ENCODE results near the gene PPP1R7. TPM values are rescaled to one million over a fixed set of nuclear protein-coding genes. Genes with fewer than 3 reads are reported as not detected.

Gene PPP1R7
- total RNA-seq, 4 donors from 2014 or later, result 37.8 to 104 (median 44.4) TPM

- no peaks in the 10 kb centered on the region for H3K9me3 ChIP-seq
- H3K4me3 ChIP-seq, result no peak overlapping the region
- TF ChIP-seq POLR2AphosphoS5 (IDR thresholded peaks at IDR 0.05), result no peak
- peaks cover 8% of the 10 kb centered on the region for H3K36me3 ChIP-seq
- peak in 1 of 2 donors; percentile 51 for DNase-seq (ENCODE audit: low spot score in 2 of 2)
- H3K27ac ChIP-seq, result no peak overlapping the region
- H3K27me3 ChIP-seq, result no peaks in the 10 kb centered on the region
- H3K4me1 ChIP-seq, result peaks cover 5% of the 10 kb centered on the region
- WGBS, result 95% methylated on average over 8 of the region's 8 CpGs
Measured at GRCh38 chr2:241128266-241128665, 22.0 kb upstream of the PPP1R7 start.

- TF ChIP-seq EP300 (IDR thresholded peaks at IDR 0.05) (no peak), POLR2A (IDR thresholded peaks at IDR 0.05) (no peak), POLR2AphosphoS5 (IDR thresholded peaks at IDR 0.05) (no peak), CTCF (IDR thresholded peaks at IDR 0.05) (no peak)
- Histone ChIP-seq H3K36me3 (peaks cover 11% of the 10 kb centered on the region), H3K9me3 (no peaks in the 10 kb centered on the region), H3K4me3 (no peak overlapping the region), H3K27me3 (no peaks in the 10 kb centered on the region), H3K27ac (no peak overlapping the region), H3K4me1 (peaks cover under 1% of the 10 kb centered on the region)
- WGBS, result 79% methylated on average over 8 of the region's 12 CpGs
- DNase-seq (ENCODE audit: low spot score in 2 of 2), result peak; percentile 18 to 73
Measured at GRCh38 chr2:241129086-241129871, 21.0 kb upstream of the PPP1R7 start.

- no peaks in the 10 kb centered on the region for H3K27me3 ChIP-seq
- peaks cover 20% of the 10 kb centered on the region for H3K36me3 ChIP-seq
- peak in 1 of 2 donors; percentile 64 for DNase-seq (ENCODE audit: low spot score in 2 of 2)
- H3K4me1 ChIP-seq, result no peaks in the 10 kb centered on the region
- WGBS, result 88% methylated on average over 16 of the region's 16 CpGs
- H3K9me3 ChIP-seq, result no peaks in the 10 kb centered on the region
- no peak for TF ChIP-seq CTCF (IDR thresholded peaks at IDR 0.05)
- TF ChIP-seq POLR2AphosphoS5 (IDR thresholded peaks at IDR 0.05), result no peak
- TF ChIP-seq POLR2A (IDR thresholded peaks at IDR 0.05), result no peak
- no peak for TF ChIP-seq EP300 (IDR thresholded peaks at IDR 0.05)
- H3K27ac ChIP-seq, result no peak overlapping the region
- no peak overlapping the region for H3K4me3 ChIP-seq
Measured at GRCh38 chr2:241130316-241130715, 20.0 kb upstream of the PPP1R7 start.

GRCh38 chr2:241131531-241131930 lies 18.7 kb upstream of the PPP1R7 start:
- TF ChIP-seq EP300 (IDR thresholded peaks at IDR 0.05) (no peak), POLR2A (IDR thresholded peaks at IDR 0.05) (no peak), CTCF (IDR thresholded peaks at IDR 0.05) (no peak), POLR2AphosphoS5 (IDR thresholded peaks at IDR 0.05) (no peak)
- WGBS, result 98% methylated on average over 7 of the region's 7 CpGs

GRCh38 chr2:241132538-241133435 lies 17.5 kb upstream of the PPP1R7 start:
- Histone ChIP-seq H3K36me3 (peaks cover 33% of the 10 kb centered on the region), H3K27me3 (no peaks in the 10 kb centered on the region), H3K9me3 (no peaks in the 10 kb centered on the region), H3K4me1 (no peaks in the 10 kb centered on the region), H3K4me3 (no peak overlapping the region), H3K27ac (no peak overlapping the region)
- WGBS, result 79% methylated on average over 14 of the region's 14 CpGs
- TF ChIP-seq POLR2AphosphoS5 (IDR thresholded peaks at IDR 0.05) (no peak), EP300 (IDR thresholded peaks at IDR 0.05) (no peak), POLR2A (IDR thresholded peaks at IDR 0.05) (no peak), CTCF (IDR thresholded peaks at IDR 0.05) (no peak)
- no peak for DNase-seq (ENCODE audit: low spot score in 2 of 2)

More at GRCh38 chr2:241131531-241131930, 18.7 kb upstream of the PPP1R7 start:
- Histone ChIP-seq H3K36me3 (peaks cover 24% of the 10 kb centered on the region), H3K27me3 (no peaks in the 10 kb centered on the region), H3K9me3 (no peaks in the 10 kb centered on the region), H3K27ac (no peak overlapping the region), H3K4me1 (no peaks in the 10 kb centered on the region), H3K4me3 (no peak overlapping the region)
- DNase-seq (ENCODE audit: low spot score in 2 of 2), result no peak
